Activated T-cell treated with anti-CD3 and anti-CD28 coated beads for 1 hour (primary cell): Measurements from ENCODE around the gene GTSF1L.

Source experiments
- DNase-seq: peaks from one replicate; pipeline ENCODE4 v3.0.0-alpha.2; 2020; ENCODE audit warnings: low read depth

Gene GTSF1L

DNA sequence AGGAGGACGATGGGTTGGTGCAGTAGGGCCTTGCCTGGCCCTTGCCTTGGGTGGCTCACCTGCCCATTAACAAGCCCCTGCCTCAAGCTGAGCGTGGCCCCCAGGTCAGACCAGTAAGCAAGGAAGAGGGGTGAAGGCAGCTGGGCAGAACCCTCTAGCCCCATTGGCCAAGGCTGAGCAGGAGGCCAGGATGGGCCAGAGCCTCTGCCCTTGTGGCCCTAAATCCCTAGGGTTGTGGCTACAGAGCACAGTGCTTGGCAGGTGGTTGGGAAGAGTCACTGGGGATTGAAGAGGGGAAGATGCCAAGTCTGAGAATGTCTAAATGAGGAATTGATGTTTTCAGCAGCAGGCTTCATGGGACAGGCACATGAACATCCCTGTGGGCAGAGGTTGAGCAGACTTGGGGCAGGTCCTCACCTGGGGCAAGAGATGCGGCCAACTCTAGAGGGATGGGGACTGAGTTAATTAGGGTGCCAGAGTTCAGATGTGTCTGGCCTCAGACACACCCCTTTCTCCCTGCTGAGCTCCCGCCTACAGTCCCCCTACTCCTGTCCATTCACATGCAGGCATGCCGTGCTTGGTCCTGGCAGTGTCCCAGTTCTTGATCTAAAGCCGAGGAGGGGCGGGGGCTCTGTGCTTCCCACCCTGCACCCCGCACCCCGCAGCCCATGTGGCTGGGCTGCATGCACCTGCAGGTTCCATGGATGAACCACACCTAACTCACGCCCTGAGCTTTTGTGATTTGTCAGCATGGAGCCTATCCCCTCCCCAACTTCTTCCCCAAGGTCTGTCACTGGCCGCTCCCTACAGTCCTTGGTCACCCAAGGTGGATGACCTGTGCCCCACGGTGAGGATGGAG lies 9.8 kb downstream of the GTSF1L start:
- DNase-seq: no peak

DNA sequence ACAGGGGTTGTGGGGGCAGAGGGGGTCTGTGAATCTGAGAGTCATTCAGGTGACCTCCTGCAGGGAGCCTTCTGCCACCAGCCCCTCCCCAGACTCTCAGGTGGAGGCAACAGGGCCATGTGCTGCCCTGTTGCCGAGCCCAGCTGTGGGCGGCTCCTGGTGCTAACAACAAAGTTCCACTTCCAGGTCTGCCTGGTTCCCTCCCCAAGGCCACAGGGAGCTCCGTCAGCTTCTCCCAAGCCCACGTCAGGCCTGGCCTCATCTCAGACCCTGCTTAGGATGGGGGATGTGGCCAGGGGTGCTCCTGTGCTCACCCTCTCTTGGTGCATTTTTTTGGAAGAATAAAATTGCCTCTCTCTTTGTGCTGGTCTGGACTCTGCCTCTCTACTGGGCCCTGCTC lies 10.7 kb downstream of the GTSF1L start:
- no peak for DNase-seq

DNA sequence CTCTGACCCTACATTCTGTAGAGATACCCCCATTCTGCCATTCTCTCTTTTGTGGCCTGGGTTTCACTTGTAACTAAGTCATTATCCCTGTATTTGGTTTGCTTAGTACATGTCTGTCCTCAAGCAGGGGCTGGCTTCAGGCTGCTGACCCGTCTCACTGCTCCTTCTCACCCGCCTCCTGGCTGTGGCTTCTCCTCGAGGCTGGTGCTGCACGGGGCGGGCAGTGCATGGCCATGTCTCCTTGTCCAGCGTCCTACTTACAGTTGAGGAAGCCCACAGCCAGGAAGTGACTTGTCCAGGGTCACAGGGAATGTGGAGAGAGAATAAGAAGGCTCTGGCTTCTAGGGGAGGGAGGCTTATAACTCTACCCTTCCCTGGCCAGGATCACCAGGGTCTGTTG lies 11.3 kb downstream of the GTSF1L start:
- no peak for DNase-seq

DNA sequence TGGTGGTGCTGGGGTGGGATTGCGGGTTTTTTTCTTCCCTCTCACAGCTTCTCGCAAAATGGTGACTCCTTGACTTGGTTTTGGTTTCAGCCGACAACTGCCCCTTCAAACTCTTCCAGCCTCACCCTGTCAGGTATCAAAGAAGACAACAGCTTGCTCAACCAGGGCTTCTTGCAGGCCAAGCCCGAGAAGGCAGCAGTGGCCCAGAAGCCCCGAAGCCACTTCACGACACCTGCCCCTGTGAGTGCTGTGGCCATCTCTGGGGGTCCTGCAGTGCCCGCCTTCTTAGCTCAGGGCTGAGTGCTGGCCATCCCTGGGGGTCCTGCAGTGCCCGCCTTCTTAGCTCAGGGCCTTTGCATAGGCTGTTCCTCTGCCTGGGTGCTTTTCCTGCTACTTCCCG lies 11.8 kb downstream of the GTSF1L start:
- DNase-seq: no peak

DNA sequence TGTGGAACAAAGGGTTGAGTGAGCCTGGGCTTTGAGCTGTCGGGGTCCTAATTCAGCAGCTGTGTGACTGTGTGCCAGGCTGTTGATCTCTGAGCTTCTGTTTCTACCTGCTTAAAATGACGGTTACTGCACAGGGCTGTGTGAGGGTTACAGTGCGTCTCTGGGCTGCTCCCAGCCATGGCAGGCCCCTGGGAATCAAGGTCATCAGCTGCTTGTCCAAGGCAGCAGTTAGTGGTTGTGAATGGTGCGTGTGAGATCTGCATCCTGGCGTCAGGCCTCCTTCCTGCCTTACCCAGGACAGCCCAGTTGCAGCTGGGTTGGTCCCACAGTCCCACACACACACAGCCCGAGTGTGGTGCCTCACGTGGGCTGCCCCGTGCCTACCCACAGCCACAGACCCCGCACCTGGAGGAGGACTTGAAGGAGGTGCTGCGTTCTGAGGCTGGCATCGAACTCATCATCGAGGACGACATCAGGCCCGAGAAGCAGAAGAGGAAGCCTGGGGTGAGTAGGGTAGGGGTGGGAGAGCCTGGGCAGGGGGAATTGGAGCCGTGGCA lies 15.6 kb downstream of the GTSF1L start:
- DNase-seq: no peak

DNA sequence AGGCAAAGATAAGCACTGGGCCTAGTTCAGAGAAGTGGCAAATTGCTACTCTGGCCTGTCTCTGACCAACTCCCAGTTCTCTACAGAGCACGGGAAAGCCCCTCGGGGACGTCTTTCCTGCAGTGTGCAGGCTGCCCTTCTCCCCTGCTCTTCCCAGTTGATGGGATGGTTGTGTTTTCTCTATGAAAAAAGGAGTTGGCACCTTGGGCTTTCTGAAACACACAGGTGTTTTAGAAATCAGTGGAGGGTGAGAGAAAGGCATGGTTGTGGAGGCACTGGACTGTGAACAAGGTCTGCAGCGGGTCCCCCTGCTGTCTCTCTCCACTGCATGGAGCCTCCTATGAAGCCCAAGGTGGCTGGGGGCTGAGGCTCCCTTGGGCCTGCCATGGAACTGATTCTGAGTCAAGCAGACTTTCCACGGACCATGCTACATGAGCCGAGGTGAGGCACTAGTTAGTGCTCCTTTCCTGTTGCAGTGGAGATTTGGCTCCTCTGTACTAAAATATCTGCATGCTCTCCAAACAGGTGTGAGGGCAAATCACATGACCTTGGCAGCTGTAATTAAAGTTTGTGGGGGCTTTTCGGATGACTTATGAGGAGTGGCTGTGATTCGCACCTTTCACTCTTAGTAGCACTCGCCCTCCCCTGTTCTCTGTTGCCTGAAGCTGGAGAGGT lies 16.3 kb downstream of the GTSF1L start:
- DNase-seq: no peak

DNA sequence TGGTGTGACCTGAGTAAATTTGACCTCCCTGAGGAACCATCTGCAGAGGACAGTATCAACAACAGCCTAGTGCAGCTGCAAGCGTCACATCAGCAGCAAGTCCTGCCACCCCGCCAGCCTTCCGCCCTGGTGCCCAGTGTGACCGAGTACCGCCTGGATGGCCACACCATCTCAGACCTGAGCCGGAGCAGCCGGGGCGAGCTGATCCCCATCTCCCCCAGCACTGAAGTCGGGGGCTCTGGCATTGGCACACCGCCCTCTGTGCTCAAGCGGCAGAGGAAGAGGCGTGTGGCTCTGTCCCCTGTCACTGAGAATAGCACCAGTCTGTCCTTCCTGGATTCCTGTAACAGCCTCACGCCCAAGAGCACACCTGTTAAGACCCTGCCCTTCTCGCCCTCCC lies 24.3 kb downstream of the GTSF1L start:
- DNase-seq: no peak

DNA sequence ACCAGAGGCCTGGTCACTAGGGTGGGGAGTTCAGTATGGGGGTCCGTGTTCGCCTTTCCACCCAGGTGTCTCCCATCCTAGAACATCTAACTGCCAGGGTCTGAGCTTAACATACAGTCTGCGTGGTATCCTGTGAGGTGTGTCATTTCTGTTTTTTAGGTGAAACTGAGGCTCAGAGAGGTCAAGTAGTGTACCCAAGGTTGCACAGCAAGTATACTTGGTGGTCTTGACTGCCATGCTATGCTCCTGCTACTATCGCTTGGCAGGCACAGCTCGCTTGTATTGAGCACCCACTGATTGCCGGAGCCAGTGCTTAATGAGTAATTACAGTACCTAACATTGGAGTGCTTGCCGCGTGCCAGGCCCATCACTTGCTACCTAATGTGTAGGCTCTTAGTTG lies 26.2 kb downstream of the GTSF1L start:
- DNase-seq: no peak

DNA sequence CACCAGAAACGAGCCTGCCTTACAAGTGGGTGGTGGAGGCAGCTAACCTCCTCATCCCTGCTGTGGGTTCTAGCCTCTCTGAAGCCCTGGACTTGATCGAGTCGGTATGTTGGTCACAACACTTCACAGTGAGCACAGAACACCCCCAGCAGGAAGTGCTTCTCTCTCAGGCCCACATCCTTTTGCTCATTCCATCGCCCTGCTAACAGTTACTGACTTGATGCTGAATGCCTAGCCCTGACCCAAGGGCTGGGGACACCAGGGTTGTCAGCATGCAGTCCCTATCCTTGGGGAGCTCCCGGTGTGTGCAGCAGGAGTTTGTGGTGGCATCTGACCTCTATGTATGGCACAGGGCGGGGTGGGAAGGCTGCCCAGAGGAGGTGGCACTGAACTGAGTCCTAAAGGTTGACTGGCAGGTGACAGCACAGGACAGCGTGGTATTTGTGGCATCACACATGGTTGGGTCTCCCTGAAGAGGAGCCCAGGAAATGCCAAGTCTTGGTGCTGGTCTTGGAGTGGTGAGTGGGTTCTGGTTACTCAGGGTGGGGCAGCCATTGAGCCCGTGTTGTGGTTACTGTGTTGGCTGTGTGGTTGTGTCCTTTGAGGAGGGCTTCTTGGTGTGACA lies 26.7 kb downstream of the GTSF1L start:
- no peak for DNase-seq

DNA sequence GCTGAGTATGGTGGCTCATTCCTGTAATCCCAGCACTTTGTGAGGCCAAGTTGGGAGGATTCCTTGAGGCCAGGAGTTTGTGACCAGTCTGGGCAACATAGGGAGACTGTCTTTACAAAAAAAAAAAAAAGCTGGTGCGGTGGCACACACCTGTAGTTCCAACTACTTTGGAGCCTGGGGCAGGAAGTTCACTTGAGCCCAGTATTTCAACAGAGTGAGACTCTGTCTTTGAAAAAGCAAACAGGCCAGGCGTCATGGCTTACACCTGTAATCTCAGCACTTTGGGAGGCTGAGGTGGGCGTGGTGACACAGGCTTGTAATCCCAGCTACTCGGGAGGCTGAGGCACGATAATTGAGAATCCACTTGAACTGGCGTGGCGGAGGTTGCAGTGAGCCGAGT lies 31.2 kb downstream of the GTSF1L start:
- no peak for DNase-seq

DNA sequence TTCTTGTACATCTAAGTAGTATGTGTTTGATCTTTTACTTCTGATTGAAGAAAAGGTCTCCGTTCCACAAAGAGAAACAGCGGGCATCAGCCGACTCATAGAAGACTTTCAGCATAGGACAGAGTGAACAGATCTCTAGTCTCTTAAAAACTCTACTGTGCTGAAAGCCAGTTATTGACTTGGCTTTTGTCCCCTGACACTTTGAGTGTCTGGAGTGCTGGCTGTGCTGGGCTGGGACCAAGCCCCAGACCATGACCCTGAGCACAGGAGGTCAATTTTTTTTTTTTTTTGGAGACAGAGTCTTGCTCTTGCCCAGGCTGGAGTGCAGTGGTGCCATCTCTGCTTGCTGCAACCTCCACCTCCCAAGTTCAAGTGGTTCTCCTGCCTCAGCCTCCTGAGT lies 32.0 kb downstream of the GTSF1L start:
- DNase-seq: no peak

DNA sequence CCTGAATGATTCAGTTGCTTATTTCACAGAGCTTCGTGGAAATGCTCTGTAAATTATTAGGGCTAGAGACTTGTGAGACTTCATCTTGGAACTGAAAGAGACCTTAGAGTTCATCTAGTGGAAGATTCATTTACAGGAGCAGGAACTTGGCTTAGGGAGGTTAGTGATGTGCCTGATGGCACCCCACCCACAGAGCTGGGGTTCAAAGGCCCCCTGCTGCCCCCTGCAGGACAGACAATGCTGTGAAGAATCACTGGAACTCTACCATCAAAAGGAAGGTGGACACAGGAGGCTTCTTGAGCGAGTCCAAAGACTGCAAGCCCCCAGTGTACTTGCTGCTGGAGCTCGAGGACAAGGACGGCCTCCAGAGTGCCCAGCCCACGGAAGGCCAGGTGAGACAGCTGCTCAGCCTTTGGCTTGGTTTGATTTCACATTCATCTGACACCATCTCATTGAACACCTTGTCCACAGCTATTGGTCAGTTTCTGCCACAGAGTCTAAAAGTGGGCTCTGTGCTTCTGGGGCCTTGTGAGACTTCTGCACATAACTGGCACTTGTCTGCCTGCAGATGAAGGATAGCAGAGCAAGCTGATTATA lies 34.8 kb downstream of the GTSF1L start:
- peak; percentile 33 for DNase-seq

DNA sequence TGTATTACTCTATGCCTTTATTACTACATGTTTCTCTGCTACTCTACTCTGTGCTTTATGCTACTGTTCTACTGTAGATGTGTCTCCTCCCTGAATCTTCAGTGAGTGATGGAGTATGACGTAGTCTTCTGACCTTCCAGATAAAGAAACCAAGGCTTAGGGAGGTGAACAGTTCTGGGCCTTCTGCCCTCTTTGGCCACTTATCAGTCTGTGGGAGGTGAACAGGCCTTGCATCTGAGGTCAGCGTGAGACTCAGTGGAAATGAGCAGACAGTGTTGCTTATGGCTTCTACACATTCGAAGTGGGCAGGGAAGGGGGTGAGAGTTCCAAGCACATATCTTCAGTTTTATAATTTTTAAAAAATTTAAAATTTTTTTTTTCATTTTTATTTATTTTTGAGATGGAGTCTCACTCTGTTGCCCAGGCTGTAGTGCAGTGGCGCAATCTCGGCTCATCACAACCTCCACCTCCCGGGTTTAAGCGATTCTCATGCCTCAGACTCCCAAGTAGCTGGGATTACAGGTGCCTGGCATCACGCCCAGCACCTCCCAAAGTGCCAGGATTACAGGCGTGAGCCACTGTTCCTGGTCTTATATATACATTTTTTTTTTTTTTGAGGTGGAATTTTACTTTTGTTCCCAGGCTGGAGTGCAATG lies 35.7 kb downstream of the GTSF1L start:
- DNase-seq: no peak

DNA sequence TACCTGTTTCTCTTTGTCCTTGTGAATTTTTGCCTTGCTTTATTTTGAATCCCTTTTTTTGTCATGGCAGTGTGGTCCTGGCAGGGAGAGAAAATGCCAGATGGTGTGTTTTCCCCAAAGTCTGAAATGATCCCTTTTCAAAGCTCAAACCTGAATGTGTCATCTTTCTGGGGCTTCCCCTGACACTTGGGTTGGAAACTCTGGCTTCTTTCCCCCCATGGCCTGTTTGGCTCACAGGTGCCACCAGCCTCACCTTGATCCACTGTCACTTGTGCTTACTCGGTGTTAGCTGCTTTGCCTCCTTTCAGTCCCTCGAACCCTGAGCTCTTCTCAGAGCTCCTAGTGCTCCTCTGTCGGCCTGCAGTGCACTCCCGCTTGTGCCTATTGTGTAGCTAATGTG lies 37.6 kb downstream of the GTSF1L start:
- no peak for DNase-seq

DNA sequence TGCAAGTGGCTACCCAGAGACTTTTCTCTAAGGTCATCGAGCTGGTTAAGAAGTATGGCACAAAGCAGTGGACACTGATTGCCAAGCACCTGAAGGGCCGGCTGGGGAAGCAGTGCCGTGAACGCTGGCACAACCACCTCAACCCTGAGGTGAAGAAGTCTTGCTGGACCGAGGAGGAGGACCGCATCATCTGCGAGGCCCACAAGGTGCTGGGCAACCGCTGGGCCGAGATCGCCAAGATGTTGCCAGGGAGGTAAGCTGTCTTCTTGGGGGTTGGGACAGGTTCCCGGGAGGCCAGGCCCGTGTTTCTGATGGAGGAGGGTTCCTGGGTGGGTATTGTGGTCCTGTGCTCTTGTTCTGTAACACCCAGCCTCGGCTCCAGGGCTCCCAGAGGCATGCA lies 40.0 kb downstream of the GTSF1L start:
- DNase-seq: no peak

DNA sequence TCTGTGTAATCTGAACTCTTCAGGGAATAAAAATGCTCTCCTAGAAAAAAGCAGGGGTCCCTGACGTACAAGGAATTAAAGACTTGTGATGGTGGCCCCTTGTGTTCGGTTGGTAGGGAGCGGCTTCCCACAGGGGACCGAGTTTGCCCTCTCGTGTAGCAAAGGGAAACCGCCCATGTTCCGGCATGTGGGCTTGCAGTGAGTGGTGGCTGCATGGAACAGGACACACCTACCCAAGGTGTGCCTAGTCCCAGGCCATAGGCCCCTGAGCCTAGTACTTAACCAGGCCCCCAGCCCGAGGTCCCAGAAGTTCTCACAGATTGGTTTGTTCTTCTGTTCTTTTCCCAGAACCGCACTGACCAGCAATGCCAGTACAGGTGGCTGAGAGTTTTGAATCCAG lies 44.4 kb downstream of the GTSF1L start:
- DNase-seq: no peak

DNA sequence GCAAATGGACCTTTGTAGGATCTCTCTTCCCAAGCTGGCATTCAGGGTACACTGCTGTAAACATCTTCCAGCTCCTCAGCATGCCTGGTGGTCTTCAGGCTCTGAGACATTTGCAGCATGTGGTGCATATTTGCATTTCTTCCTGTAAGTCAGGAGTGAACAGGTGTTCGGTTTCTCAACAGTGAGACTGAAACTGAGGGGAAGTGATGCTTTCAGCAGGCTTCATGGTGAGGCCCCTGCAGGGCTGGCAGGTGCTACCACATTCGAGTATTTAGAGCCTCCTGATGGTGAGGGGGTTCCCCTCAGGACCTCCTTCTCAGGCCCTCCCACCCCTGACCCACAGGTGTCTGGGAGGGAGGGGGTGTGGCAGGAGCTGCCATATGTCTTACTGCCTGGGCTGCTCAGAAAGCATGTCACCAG lies 44.8 kb downstream of the GTSF1L start:
- DNase-seq: no peak

DNA sequence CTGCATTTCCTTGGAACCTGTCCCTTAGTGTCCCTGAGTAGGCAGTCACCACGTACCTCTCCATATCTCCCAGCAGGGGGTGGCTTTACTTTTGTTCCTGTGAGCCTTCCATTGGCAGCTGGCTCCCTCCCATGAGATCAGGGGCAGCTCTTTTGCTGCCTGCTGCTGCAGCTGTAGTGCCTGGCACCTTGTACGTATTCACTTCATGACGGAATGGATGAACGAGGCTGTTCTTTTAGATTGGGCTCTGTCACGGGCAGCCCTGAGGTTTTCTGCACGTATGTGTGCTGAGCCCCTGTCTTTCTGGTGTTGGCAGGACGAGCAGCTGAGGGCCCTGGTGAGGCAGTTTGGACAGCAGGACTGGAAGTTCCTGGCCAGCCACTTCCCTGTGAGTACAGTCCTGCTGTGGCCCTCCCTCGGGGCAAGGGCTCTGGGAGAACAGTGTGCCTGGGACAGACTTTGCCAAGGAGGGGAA lies 45.3 kb downstream of the GTSF1L start:
- no peak for DNase-seq

DNA sequence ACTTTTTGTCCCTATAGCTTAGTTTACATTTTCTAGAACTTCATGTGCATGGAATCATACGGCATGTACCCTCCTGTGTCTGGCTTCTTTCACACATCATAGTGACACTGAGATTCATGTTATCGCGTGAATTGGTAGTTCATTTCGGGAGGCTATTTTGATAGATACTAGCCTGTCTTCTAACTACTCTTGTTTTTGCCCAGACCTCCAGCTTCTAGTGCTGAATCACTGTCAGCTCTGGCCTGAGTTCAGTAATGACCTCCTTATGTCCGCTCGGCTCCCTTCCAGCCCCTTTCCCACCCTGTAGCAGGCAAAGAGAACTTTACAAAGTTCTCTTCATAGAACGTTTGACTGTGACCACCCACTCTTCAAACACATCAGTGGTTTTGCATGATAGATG lies 45.8 kb downstream of the GTSF1L start:
- no peak for DNase-seq

DNA sequence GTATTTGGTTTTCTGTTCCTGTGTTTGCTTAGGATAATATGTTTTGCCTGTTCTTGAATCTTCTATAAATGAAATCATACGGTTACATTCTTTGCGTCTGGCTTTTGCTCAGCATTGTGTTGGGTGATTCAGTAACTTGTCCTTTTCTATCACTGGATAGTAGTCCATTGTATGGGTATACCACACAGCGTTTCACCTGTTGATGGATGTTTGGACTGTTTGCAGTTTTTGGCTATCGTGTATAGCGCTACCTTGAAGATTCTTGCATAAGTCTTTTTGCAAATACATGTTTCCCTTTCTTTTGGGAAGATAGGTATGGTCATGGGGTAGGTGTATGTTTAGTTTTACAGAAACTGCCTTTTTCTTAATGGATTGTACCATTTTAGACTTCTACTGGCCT lies 50.4 kb downstream of the GTSF1L start:
- no peak for DNase-seq
